Muscle of leg (tissue), 11 donors: Measurements from ENCODE around the gene FCER2. TPM values are rescaled to one million over a fixed set of nuclear protein-coding genes. Genes with fewer than 3 reads are reported as not detected.

Experiments
- DNase-seq: peaks from one replicate; pipeline ENCODE4 v3.0.0; 2013
- H3K27ac ChIP-seq: one replicate; pipeline ENCODE4 v1.5.1; 2013; ENCODE audit warnings: mild to moderate bottlenecking, low read length, control low read depth
- H3K27me3 ChIP-seq: one replicate; pipeline ENCODE4 v1.6.1; 2013; ENCODE audit warnings: low read length; ENCODE audit not compliant: control insufficient read depth, insufficient read depth
- H3K36me3 ChIP-seq: one replicate; pipeline ENCODE4 v1.6.1; 2013; ENCODE audit warnings: low read length; ENCODE audit not compliant: control insufficient read depth, insufficient read depth
- H3K4me1 ChIP-seq: one replicate; pipeline ENCODE4 v1.6.1; 2013; ENCODE audit warnings: low read length; ENCODE audit not compliant: control insufficient read depth, insufficient read depth
- H3K4me3 ChIP-seq: one replicate; pipeline ENCODE4 v1.5.1; 2013; ENCODE audit warnings: low read length, control low read depth
- H3K9me3 ChIP-seq: replicated peaks from 2 replicates; pipeline ENCODE4 v1.6.1; 2013; ENCODE audit warnings: low read depth, low read length; ENCODE audit not compliant: control insufficient read depth
- WGBS: methylation state at CpG from one replicate; pipeline ENCODE4 v1.1.5; 2013; ENCODE audit warnings: missing lambda C conversion rate; ENCODE audit not compliant: insufficient coverage; 5-methylcytosine and 5-hydroxymethylcytosine counted together
- polyA plus RNA-seq, 8 donors: library from polyadenylated mRNA; unstranded; fragments of 120-200 nt; gene quantifications; one replicate each; pipeline versions ENCODE4 v1.2.1 to v1.2.3, GENCODE V29; 2013; ENCODE audit warnings: inconsistent platforms in 1 of 8, low replicate concordance in 1 of 8; ENCODE audit not compliant: insufficient read length in 8 of 8, insufficient read depth in 1 of 8
- total RNA-seq: library from RNA; stranded (reverse); fragments of 120-200 nt; gene quantifications from one replicate; pipeline ENCODE4 v1.2.4, GENCODE V29; 2013

FCER2 gene
- total and polyA plus RNA-seq, 9 donors = 0.16 to 1.0 (median 0.41) TPM

- no peak for DNase-seq
- WGBS = 63% methylated on average over 8 of the region's 8 CpGs
- peaks cover 3% of the 10 kb centered on the region for H3K27me3 ChIP-seq
- H3K27ac ChIP-seq = no peak overlapping the region
- H3K9me3 ChIP-seq = no peaks in the 10 kb centered on the region
- H3K4me3 ChIP-seq = no peak overlapping the region
- H3K4me1 ChIP-seq = peaks cover 5% of the 10 kb centered on the region
- no peaks in the 10 kb centered on the region for H3K36me3 ChIP-seq
These were observed 1.4 kb upstream of the FCER2 start for GRCh38 chr19:7703332-7703731.

GRCh38 chr19:7701049-7701653, 780 bp downstream of the FCER2 start:
- 89% methylated on average over 10 of the region's 12 CpGs for WGBS
- Histone ChIP-seq H3K4me3 (no peak overlapping the region), H3K36me3 (no peaks in the 10 kb centered on the region), H3K27me3 (peaks cover 8% of the 10 kb centered on the region), H3K27ac (no peak overlapping the region), H3K9me3 (no peaks in the 10 kb centered on the region), H3K4me1 (no peaks in the 10 kb centered on the region)
- no peak for DNase-seq

GRCh38 chr19:7699417-7700401, 2.2 kb downstream of the FCER2 start:
- no peak overlapping the region for H3K27ac ChIP-seq
- H3K9me3 ChIP-seq = no peaks in the 10 kb centered on the region
- H3K27me3 ChIP-seq = peaks cover 8% of the 10 kb centered on the region
- WGBS = 57% methylated on average over 6 of the region's 15 CpGs
- H3K4me3 ChIP-seq = no peak overlapping the region
- no peak for DNase-seq
- no peaks in the 10 kb centered on the region for H3K36me3 ChIP-seq
- H3K4me1 ChIP-seq = no peaks in the 10 kb centered on the region

GRCh38 chr19:7699003-7699402, 2.9 kb downstream of the FCER2 start:
- H3K4me3 ChIP-seq = no peak overlapping the region
- H3K27me3 ChIP-seq = peaks cover 8% of the 10 kb centered on the region
- H3K27ac ChIP-seq = no peak overlapping the region
- no peak for DNase-seq
- H3K36me3 ChIP-seq = no peaks in the 10 kb centered on the region
- H3K4me1 ChIP-seq = no peaks in the 10 kb centered on the region
- 23% methylated on average over 2 of the region's 2 CpGs for WGBS
- no peaks in the 10 kb centered on the region for H3K9me3 ChIP-seq

GRCh38 chr19:7698583-7698982, 3.3 kb downstream of the FCER2 start:
- DNase-seq = no peak
- Histone ChIP-seq H3K36me3 (no peaks in the 10 kb centered on the region), H3K27ac (no peak overlapping the region), H3K4me3 (no peak overlapping the region), H3K9me3 (no peaks in the 10 kb centered on the region), H3K4me1 (no peaks in the 10 kb centered on the region), H3K27me3 (peaks cover 8% of the 10 kb centered on the region)
- WGBS = 17% methylated on average over 10 of the region's 11 CpGs

GRCh38 chr19:7697721-7698287, 4.1 kb downstream of the FCER2 start:
- WGBS = 76% methylated on average over 9 of the region's 10 CpGs
- Histone ChIP-seq H3K27ac (no peak overlapping the region), H3K27me3 (peaks cover 8% of the 10 kb centered on the region), H3K36me3 (no peaks in the 10 kb centered on the region), H3K4me3 (no peak overlapping the region), H3K4me1 (no peaks in the 10 kb centered on the region), H3K9me3 (no peaks in the 10 kb centered on the region)
- DNase-seq = no peak

- no peak for DNase-seq
- Histone ChIP-seq H3K27ac (no peak overlapping the region), H3K9me3 (no peaks in the 10 kb centered on the region), H3K4me3 (no peak overlapping the region), H3K36me3 (no peaks in the 10 kb centered on the region), H3K4me1 (no peaks in the 10 kb centered on the region), H3K27me3 (peaks cover 6% of the 10 kb centered on the region)
- 67% methylated on average over 1 of the region's 4 CpGs for WGBS
These were observed 7.4 kb downstream of the FCER2 start for GRCh38 chr19:7694499-7694898.

GRCh38 chr19:7692417-7693088, 9.4 kb downstream of the FCER2 start:
- Histone ChIP-seq H3K27ac (no peak overlapping the region), H3K4me1 (no peaks in the 10 kb centered on the region), H3K9me3 (no peaks in the 10 kb centered on the region), H3K27me3 (peaks cover 3% of the 10 kb centered on the region), H3K4me3 (no peak overlapping the region), H3K36me3 (no peaks in the 10 kb centered on the region)
- 89% methylated on average over 13 of the region's 13 CpGs for WGBS
- DNase-seq = no peak

GRCh38 chr19:7691497-7691896, 10.4 kb downstream of the FCER2 start:
- Histone ChIP-seq H3K4me3 (no peak overlapping the region), H3K27ac (no peak overlapping the region), H3K4me1 (no peaks in the 10 kb centered on the region), H3K9me3 (no peaks in the 10 kb centered on the region), H3K27me3 (no peaks in the 10 kb centered on the region), H3K36me3 (no peaks in the 10 kb centered on the region)
- no peak for DNase-seq

GRCh38 chr19:7690779-7691258, 11.1 kb downstream of the FCER2 start:
- 87% methylated on average over 8 of the region's 8 CpGs for WGBS

More at GRCh38 chr19:7690779-7691258, 11.1 kb downstream of the FCER2 start:
- Histone ChIP-seq H3K9me3 (no peaks in the 10 kb centered on the region), H3K4me3 (no peak overlapping the region), H3K4me1 (no peaks in the 10 kb centered on the region), H3K27ac (no peak overlapping the region), H3K36me3 (no peaks in the 10 kb centered on the region), H3K27me3 (no peaks in the 10 kb centered on the region)
- DNase-seq = no peak
